ENCODE results near the gene CCDC14.
"Not testable (repeated sequence)": the region's sequence is repeated elsewhere in the genome, so short reads cannot be mapped to it uniquely, and the experiment has no call there.

The CCDC14 gene

DNA sequence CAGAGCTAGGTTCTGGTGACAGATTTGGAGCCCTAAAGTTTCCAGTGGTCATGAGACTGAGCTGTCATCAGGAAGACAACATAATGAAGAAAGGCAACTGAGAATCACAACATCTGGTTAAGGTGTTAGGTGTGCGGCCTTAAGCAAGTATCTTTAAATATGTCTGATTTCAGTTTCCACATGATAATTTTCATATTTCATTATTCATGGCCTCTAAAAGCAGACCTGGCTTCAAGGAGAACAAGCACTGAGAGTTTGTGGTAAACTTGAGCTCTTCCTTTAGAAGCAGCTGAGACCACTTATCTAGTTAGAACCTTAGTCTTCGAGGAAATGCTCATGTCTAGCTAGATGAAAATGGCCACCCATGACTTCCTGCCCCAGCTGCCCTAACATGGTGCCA is 51.2 kb downstream of the CCDC14 start:
- FAIRE-seq (no peak), DNase-seq (ENCODE audit: low spot score) (no peak)

DNA sequence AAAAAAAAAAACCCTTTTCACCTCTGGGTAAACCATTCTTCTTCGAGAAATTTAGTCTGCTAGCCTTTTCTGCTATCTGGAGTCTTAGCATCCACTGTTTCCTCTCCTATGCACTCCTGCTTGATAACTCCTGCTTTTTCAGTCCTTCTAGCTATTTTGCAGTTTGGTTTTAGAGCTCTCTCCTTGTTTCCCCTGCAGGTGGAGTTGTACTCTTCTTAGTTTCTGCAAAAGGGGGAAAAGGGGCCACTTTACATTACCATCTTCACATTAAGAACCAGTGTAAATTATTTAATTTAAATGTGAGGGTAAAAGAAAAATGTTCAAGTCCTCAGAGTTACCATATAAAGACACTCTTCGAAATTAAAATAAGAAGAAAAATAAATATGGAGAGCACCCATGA is 53.3 kb downstream of the CCDC14 start:
- FAIRE-seq (no peak), DNase-seq (ENCODE audit: low spot score) (no peak)

DNA sequence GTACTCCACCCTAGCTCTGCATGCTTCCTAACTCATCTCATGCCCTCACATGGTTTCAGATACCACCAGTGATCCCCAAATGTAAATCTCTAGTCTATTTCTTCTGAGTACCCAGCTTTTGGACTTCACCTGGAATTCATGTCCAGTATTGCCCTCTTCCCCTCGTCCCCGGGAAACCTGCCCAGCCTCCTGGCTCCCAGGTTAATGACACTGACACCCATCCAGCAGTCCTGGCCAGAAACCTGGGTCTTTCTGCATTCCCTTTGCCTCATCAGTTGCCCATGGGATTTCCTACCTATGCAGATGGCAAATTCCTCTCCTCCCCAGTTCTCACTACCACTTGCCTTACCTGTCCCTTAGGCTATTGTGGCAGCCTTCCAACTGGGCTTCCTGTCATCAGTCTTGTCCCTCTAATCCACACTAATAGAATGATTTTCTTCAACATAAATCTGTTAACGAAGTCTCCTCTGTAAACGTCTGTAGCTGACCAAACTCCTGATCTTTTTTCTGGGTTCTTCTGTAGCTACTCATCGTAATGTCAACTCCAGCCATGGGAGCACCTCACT is 61.6 kb downstream of the CCDC14 start:
- FAIRE-seq = no peak
- DNase-seq (ENCODE audit: low spot score) = no peak

GRCh38 chr3:123893012-123893411 is 68.0 kb downstream of the CCDC14 start:
- FAIRE-seq (no peak), DNase-seq (ENCODE audit: low spot score) (no peak)

- no peak for FAIRE-seq
Observed at GRCh38 chr3:123892195-123892594, 68.8 kb downstream of the CCDC14 start.

DNA sequence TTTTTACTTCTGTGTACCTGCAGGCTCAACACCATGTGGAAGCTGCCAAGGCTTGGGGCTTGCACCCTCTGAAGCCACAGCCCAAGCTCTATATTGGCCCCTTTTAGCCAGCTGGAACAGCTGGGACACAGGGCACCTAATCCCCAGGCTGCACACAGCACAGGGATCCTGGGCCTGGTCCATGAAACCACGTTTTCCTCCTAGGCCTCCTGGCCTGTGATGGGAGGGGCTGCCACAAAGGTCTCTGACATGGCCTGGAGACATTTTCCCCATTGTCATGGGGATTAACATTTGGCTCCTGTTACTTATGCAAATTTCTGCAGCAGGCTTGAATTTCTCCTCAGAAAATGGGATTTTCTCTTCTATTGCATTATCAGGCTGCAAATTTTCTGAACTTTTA is 70.0 kb downstream of the CCDC14 start:
- FAIRE-seq; DNase-seq (ENCODE audit: low spot score): not testable (repeated sequence)

More at GRCh38 chr3:123892195-123892594, 68.8 kb downstream of the CCDC14 start:
- DNase-seq (ENCODE audit: low spot score) = no peak

- DNase-seq (ENCODE audit: low spot score); FAIRE-seq: not testable (repeated sequence)
Observed at GRCh38 chr3:123890162-123890561, 70.9 kb downstream of the CCDC14 start.

DNA sequence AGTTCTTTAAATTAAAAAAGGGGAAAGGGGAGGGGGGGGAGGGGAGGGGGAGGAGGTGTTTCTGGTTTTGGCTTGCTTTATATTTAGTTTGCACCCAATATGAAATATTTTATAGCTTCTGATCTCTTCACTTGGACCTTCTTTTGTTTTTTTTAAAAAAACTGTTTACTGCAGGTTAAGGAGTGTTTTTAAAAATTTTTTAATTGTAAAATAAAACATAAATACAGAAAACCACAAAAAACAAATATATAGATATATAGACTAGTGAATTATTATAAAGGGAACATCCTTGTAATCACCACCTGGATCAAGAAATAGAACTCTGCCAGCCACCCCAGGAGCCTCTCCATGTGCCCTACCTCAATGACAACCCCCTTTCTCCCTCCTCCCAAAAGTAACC is 76.0 kb downstream of the CCDC14 start:
- FAIRE-seq (no peak), DNase-seq (ENCODE audit: low spot score) (no peak)

GRCh38 chr3:123884203-123884831 is 76.7 kb downstream of the CCDC14 start, which contains the start of gene MYLK:
Gene MYLK (minus strand): TSS chr3:123884332. CDS start chr3:123793841, 90,491 bp downstream.
- peak; percentile 50 for FAIRE-seq
- DNase-seq (ENCODE audit: low spot score) = peak; percentile 94

- DNase-seq (ENCODE audit: low spot score) (peak; percentile 28), FAIRE-seq (no peak)
Observed at GRCh38 chr3:123883701-123884202, 77.3 kb downstream of the CCDC14 start.

DNA sequence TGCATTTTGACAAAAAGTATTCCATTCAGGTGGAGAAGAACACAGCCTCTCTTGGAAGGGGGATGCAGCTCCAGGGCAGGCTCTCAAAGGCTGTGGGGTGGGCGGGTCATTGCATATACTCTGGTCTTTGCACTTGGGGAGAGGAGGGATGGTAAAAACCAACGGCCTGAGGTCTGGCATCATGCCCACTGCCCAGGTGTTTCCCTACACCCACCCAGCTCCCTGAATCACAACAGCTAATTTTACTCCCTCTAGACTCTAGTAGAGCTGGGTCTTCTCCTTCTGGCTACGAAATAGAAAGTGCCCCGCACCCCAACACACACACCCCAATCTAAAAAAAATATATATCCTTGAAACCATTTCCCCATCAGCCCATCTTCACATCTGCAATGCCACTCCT is 77.9 kb downstream of the CCDC14 start:
- DNase-seq (ENCODE audit: low spot score) = peak; percentile 18
- no peak for FAIRE-seq

DNA sequence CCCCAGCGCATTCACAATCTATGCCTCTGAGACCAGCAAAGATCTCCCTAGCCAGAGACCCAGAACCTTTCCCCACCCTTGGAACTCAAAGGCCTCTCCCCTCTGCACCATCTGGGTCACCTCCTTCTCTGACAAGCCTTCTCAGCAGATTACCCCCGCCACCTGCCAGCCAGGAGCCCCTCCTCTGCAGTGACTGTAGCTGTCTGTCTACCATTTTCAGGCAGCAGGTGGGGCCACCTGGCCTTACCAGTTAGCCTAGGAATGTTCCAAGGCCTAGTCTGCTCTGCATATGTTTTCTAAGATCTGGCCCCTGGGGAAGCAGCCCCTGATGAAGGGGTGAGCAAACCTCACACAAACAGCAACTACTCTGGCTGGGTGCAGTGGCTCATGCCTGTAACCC is 79.3 kb downstream of the CCDC14 start:
- peak; percentile 53 for FAIRE-seq
- DNase-seq (ENCODE audit: low spot score) = no peak

DNA sequence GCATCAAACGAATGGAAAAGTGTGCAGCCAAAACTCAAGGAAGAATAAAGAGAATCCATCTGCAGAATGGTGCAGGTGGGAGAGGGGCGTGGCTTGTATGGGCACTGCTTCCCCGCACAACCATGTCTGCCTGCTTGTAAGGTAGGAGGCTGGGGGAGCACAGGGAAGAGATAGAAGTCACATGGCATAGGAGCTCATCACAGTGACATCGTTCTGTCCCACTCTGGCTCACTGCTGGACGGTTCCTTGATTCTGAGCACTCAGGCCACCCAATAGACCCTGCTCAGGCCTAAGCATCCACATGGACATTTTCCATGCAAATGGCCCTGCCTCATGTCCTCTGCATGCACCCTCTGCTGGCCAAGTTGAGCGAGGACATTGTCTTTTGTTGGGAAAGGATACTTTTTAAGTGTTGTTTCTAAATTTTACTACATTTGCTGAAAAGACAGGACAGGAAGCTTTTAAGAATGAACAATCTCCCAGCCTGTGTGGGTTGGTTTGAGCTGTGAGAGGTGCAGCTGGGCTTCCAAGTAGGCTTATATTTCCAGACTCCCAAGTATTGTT is 79.9 kb downstream of the CCDC14 start:
- peak; percentile 93 for FAIRE-seq
- DNase-seq (ENCODE audit: low spot score) = peak; percentile 39

DNA sequence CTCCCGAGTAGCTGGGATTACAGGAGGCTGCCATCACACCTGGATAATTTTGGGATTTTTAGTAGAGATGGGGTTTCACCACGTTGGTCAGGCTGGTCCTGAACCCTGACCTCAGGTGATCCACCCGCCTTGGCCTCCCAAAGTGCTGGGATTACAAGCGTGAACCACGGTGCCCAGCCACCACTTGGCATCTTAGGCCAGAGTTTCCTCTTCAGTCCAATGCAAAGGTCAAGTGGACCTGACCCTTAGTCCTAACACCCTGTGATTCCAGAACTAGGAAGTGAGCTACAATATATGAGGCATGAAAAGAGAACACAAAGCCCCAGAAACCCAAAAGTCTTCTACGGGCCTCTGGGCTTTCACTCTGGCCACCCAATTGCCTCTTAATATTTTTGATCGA is 82.2 kb downstream of the CCDC14 start:
- FAIRE-seq = no peak
- DNase-seq (ENCODE audit: low spot score) = no peak

- DNase-seq (ENCODE audit: low spot score) (no peak), FAIRE-seq (peak; percentile 27)
Observed at GRCh38 chr3:123877965-123878364, 83.1 kb downstream of the CCDC14 start.

DNA sequence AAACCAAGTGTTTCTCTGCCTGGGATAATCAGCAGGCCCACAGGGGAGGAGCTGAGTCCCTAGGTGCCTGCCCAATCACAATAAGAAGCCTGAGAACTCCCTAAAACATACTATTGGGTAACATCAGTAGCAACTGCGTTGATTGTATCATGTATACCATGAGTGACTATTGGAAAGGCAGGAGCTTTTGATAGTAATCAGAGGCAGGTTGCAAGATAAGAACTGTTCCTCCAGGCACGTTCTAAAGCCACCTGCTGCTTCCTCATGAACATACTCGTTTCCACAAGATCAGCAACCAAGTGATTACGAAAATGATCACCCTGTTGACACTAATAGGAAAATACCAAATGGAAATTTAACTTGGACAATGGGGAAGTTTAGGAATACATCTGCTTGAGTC is 83.6 kb downstream of the CCDC14 start:
- no peak for DNase-seq (ENCODE audit: low spot score)
- no peak for FAIRE-seq

DNA sequence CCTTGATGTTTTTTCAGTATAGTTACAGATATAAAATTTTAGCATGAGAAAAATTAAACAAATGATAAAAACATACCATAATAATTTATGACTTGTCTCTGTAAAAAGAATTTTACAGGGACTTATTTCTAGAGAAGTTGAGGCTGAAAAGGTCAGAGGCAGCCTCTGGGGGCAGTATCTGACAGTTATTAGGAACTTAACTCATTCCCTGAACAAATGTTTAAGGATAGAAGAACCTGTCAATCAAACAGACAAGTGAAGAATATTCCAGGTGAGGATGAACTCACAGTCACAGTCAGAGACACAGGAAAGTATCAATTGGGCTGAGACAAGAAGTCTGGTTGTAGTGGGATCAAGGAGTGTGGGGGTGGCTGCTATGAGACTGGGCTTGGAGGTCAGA is 84.2 kb downstream of the CCDC14 start:
- DNase-seq (ENCODE audit: low spot score) = no peak
- FAIRE-seq = no peak

- no peak for FAIRE-seq
- no peak for DNase-seq (ENCODE audit: low spot score)
Observed at GRCh38 chr3:123872621-123873020, 88.4 kb downstream of the CCDC14 start.

GRCh38 chr3:123871946-123872345 is 89.1 kb downstream of the CCDC14 start:
- FAIRE-seq (peak; percentile 9), DNase-seq (ENCODE audit: low spot score) (no peak)

- FAIRE-seq = no peak
- DNase-seq (ENCODE audit: low spot score) = peak; percentile 71
Observed at GRCh38 chr3:123870033-123870432, 91.0 kb downstream of the CCDC14 start.

DNA sequence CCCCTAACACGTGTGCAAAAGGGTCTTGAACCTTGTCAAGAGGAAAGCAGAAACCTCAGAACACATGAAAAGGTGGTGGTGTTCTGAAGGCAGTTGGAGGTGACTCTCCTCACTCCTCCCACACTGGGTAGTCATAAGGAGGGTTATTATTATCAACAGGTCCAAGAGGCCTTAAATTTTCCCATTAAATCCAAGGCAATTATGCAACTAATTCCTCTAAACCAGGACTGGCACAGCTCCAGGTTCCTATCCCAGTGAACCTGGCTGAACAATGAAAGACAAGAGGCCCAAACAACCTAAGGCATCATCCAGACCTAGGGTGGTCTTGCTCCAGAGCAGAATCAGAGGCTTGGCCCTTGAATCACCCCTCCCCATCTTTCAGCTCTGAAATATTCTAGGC is 91.9 kb downstream of the CCDC14 start:
- FAIRE-seq (no peak), DNase-seq (ENCODE audit: low spot score) (no peak)

DNA sequence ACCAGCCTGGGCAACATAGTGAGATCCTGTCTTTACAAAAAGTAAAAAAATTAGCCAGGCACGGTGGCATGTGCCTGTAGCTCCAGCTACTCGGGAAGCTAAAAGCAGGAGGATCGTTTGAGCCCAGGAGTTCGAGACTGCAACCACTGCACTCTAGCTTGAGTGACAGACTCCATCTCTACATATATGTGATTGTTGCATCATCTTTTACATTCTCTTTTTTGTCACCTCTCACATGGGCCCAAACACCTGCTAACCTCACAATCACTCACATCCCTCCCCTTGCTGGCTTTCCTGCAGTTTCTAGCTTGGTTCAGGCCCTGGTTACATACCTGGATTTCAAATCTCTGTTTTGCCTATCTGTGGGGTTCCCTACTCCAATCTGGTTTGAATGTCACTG is 96.3 kb downstream of the CCDC14 start:
- DNase-seq (ENCODE audit: low spot score) (no peak), FAIRE-seq (no peak)

All from urothelium cell line (cell line).